ENCODE data around the gene SERPINB11.
"Not testable (repeated sequence)": the region's sequence is repeated elsewhere in the genome, so short reads cannot be mapped to it uniquely, and the experiment has no call there.

The SERPINB11 gene

DNA sequence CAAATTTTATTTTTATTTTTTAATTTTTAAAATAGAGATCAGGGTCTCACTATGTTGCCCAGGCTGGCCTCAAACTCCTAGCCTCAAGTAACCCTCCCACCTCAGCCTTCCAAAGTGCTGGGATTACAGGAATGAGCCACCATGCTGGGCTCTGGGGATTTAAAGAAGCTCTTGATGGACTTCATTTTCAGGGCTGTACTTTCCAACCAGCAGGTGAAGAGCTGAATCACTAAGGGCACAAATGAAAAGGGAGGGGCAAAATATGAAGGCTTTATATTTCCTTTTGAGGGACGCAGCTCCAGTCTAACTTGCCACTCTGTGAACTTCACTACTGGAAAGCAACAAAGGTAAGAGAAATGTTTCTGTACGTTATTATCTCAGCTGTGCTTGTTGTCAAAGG lies at the start of gene SERPINB11:
TSS of gene SERPINB11 (plus strand) at position 301 of the 400 bp plus-strand sequence. CDS start 7,234 bp downstream, outside the sequence.
- DNase-seq: no peak

GRCh38 chr18:63658920-63659319 lies 43.8 kb upstream of the SERPINB11 start:
- DNase-seq: not testable (repeated sequence)

- not testable (repeated sequence) for DNase-seq
Measured at GRCh38 chr18:63661750-63662149, 41.0 kb upstream of the SERPINB11 start, which contains the start of gene SERPINB3. SERPINB3 (minus strand) TSS chr18:63661893; CDS start chr18:63661216, 677 bp downstream.

- DNase-seq: no peak
Measured at GRCh38 chr18:63664571-63664970, 38.2 kb upstream of the SERPINB11 start.

DNA sequence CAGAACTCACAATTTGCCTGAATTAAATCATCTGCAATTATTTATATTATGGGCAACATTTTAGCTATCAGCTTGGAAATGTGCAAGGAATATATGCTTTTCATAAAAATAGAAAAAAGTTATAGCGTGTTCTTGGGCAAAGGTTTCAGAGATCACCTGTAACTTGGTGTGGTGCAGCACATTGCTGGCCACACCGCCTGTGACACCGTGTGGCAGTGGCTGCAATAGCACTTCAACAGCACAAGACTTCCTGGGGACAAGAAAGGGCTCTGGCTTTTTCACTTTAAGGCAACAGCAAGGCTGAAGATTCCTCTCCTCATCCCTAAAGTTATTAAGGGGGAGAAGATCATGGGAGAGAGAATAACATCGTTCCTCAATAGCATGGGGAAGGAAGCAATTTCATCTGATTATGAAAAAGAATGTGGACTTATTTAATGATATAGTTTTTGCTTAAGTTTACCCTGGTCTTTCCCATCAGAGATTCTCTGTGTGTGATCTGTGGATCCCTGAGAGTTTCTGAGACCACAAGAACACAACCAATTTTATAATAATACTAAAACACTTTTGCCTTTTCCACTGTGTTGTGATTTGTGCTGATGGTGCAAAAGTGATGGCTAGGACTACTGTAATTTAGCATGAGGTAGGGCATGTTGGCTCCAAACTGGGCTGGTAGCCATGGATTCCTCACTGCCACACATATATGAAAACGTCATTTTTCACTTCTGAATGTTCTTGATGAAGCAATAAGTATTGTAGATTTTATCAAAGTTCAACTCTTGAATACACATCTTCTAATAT lies 26.0 kb upstream of the SERPINB11 start:
- DNase-seq: peak; percentile 4 to 28

DNA sequence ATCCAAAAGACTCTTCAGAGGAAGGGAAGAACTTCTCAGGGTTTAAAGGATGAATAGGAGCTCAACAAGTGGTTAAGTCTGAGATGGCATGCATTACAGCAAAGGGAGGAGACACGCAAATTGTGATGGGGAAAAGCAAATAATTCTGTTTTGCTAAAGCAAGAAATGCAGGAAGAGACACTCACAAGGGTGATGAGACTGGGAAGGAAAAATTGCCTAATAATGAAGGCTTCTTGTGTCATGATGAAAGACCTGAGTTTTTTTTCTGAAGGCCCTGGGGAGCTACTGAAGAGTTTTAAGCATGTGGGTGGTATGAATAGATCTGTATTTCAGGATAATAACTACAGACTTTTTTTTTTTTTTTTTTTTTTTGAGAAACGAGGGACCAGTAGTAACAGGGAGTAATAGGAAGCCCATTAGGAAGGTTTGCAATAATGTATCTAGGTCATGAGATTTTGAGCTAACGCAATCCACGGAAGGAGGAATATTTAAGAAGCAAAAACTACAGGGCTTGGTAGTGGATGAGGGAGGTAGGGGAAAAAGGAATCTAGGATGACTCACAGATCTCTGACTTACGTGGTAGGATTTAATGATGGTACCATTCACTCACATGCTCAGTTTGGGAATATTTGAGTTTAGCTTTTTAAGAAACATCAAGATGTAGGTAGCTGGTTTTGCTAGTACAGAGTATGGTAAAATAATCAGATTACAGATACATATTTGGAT lies 25.1 kb upstream of the SERPINB11 start:
- no peak for DNase-seq

GRCh38 chr18:63679820-63680606 lies 22.7 kb upstream of the SERPINB11 start:
- DNase-seq: no peak

DNA sequence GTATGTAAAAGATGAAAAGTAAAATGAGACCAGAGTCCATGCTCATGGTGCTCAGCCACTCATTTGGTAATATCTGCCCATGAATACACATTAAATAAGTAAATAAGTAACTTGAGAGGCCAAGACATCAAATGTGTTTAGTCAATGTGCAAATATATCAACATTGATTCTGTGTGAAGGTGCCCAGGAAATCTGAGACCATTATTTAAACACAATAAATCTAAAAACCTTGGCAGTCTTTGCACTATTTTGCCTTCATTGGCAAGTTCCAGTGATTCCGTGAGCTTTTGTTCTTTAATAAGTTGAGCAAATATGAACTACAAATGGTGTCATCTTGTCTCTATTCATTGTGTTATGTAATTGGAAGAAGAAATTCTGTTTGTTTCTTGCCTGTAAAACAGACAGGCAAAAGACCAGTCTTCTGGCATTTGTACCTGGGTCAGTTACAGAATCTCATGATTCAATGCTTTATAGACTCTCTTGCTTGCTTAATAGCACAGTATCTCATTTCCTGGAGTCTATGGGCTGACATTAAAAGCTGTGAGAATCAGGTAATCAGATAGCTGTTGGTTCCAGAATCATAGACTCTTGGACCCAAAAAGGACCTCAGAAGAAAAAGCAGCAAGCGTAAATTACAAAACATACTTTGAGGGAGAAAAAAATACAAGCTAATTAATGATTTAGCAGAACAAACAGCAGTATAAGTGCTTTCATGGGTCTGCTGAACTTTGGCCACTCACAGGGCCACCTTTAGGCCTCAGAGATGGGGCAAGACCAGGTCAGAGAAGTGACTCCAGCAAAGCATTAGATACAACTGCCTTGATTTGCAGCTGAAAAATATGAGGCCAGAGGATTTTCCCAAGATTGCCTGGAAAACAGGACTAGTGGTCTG lies 21.1 kb upstream of the SERPINB11 start:
- no peak for DNase-seq

DNA sequence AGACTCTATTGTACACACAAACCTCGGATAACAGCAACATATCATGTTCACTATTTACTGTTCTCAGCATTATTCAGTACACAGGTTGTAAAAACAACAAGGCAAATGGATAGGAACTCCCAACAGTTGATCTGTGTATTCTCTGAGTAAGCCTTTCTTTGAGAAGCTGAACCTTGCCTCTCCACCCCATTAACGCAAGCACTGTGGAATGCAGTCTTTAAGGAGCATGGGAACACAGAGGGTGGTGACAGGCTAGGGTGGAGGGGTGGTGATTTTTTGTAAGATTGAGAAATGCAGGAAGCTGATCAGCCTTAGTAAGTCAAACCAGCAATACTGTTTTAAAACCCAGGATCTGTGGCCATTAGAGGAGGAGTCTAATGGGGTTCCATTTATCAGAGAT lies 19.6 kb upstream of the SERPINB11 start:
- no peak for DNase-seq

GRCh38 chr18:63683890-63684289 lies 18.9 kb upstream of the SERPINB11 start:
- no peak for DNase-seq

DNA sequence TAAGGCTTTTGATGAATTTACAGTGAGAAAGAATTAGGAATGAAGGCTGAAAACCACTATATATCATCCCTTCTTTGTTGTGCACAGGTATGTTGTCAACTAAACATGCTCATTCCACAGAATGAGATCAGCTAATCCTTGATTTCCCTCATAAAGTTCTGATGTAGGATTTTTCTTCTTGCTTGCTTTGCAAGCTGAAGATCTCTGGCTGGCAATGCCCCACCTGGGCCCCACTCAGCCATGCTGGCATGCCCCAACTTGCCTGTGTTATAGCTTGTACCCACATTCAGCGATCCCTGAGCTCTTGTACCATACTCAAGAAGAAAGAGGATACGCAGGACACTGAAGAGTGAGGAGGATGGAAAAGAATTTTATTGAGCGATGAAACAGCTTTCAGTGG lies 18.0 kb upstream of the SERPINB11 start:
- DNase-seq: no peak

DNA sequence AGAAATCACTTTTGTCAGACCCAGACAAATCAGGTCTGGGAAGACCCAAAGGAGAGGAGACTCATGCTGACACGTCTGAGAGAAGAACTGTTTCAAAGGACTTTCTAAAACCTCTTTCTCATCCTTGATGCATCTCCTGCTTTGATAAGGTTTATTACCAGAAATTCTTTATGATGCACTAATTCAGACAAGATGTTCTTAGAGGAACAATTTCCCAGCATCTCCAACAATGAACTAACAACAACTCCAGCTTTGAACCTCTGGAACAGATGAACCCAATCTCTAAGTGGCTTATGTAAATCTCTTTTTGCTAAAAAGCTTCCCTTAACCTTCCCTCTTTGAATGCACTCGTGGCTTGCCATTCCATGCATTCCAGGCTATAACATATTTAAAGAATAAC lies 15.9 kb upstream of the SERPINB11 start:
- no peak for DNase-seq

- DNase-seq: no peak
Measured at GRCh38 chr18:63689064-63689463, 13.7 kb upstream of the SERPINB11 start.

GRCh38 chr18:63697097-63697660 lies 5.6 kb upstream of the SERPINB11 start:
- DNase-seq: no peak

DNA sequence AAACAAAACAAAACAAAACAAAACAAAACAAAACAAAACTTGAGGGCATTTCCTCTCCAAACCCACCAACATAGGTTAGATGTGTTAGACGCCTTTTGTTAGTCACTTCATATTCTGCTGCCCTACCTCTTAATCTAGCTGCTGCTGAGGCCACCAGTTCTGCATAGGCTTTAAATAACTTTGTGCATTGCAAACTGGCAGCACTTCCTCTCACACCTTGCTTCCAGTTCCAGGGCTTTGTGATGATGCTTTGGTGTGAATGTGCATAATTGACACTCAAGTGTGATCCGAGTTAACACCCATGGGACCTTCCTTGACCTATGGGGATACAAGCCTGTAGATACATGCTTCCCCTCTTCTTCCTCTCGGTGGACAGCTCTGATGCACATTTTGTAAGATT lies 2.3 kb upstream of the SERPINB11 start:
- DNase-seq: no peak

DNA sequence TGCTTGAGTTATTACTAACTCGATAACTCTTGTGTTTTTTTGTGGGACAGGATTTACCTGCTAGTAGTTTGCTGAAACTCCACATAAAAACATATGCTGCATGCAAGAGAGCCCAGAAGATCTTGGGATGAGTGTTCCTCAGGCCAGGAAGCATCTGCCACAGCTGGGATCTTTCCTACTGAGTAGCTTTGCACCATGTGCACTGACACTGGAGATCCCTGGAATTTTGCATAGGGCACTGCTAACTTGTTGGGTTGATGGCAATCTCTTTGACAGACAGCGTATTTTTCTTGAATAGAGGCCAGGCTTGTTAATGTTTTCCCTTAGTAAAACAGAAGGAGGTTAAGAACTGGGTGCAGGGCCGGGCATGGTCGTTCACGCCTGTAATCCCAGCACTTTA lies 808 bp upstream of the SERPINB11 start:
- DNase-seq: no peak

- no peak for DNase-seq
Measured at GRCh38 chr18:63705401-63705800, 2.6 kb downstream of the SERPINB11 start.

DNA sequence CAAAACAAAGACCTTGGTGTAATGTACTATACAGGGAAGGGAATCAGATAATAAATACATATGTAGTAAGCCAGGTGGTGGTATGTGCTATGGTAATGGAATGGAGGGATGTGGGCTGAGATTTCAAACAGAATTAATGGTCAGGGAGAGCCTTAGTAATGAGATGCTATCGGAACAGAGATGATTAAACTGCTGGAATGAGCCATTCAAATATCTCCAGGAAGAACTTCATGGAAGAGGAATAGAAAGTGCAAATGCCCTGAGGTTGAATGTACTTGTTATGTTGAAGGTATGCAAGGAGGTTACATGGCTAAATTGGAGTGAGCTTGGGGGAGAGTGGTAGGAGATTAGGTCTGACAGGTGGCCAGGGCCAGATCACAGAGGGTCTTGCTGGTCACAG lies 5.1 kb downstream of the SERPINB11 start:
- DNase-seq: no peak

DNA sequence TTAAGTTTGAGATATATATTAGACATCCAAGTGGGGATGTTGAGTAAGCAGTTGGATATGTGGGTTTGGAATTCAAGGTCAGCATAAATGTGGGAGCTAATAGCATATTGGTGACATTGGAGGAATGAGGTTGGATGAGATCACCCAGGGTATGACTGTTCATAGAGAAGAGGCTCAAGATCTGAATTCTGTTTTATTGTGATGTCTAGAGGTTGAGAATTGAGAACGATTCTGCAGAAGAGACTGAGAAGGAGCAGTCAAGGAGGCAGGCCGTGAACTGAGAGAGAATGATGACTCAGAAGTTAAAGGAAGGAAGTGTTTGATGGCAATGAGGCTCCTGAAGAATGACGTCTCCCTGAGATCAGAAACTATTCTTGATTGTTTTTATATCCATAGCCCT lies 5.9 kb downstream of the SERPINB11 start:
- no peak for DNase-seq

- peak in 1 of 2 experiments; percentile 49 for DNase-seq
Measured at GRCh38 chr18:63725682-63726480, 23.1 kb downstream of the SERPINB11 start.

GRCh38 chr18:63730773-63731172 lies 28.0 kb downstream of the SERPINB11 start:
- DNase-seq: no peak

Data from NCI-H524 (cell line).